IMR-90 (cell line): ENCODE results near the gene C10orf71. TPM values are rescaled to one million over a fixed set of nuclear protein-coding genes. Genes with fewer than 3 reads are reported as not detected.

Source experiments
- ATAC-seq: fragments of 200-7000 bp; cut with Tn5 transposase; 2 replicates; pipeline ENCODE4 v1.9.1; 2020; ENCODE audit warnings: low read depth, mild to moderate bottlenecking, moderate library complexity
- BruUV-seq: library from RNA; stranded (reverse); fragments of 400-500 nt; replicated peaks from 2 replicates; lab custom pipeline; 2021; lab: Mats Ljungman, UMichigan
- CTCF ChIA-PET: fragments of 300-600 bp; formaldehyde crosslinking; extraction: SDS; loops from one replicate; lab custom pipeline; 2021; ENCODE audit warnings: antibody characterized with exemption; lab: Yijun Ruan, JAX
- POLR2A ChIA-PET: fragments of 300-600 bp; sonication (Branson Sonifier 250); formaldehyde crosslinking; loops from one replicate; lab custom pipeline; 2022; ENCODE audit warnings: antibody characterized with exemption; ENCODE audit not compliant: unreplicated experiment; lab: Charles Lee
- DNase-seq: peaks from one replicate; pipeline ENCODE4 v3.0.0; 2013
- H2AFZ ChIP-seq: replicated peaks from 2 replicates; pipeline ENCODE3; 2013; ENCODE audit warnings: low read length, mild to moderate bottlenecking; ENCODE audit not compliant: poor library complexity
- H2AK5ac ChIP-seq: 2 replicates; pipeline ENCODE4 v1.6.1; 2013; ENCODE audit warnings: low read depth, low read length, inconsistent platforms
- H2AK9ac ChIP-seq: replicated peaks from 2 replicates; pipeline ENCODE3; 2013; ENCODE audit warnings: mild to moderate bottlenecking, low read depth, low read length, moderate library complexity; ENCODE audit not compliant: poor library complexity
- H2BK120ac ChIP-seq: 2 replicates; pipeline ENCODE4 v1.6.1; 2013; ENCODE audit warnings: low read depth, low read length, inconsistent platforms
- H2BK15ac ChIP-seq: 3 replicates; pipeline ENCODE4 v1.6.1; 2013; ENCODE audit warnings: low read depth, low read length, inconsistent platforms
- H2BK20ac ChIP-seq: 2 replicates; pipeline ENCODE4 v1.6.1; 2013; ENCODE audit warnings: low read depth, mild to moderate bottlenecking, inconsistent platforms, low read length, moderate library complexity
- H2BK5ac ChIP-seq: 2 replicates; pipeline ENCODE4 v1.6.1; 2013; ENCODE audit warnings: mild to moderate bottlenecking, low read depth, low read length, inconsistent platforms; ENCODE audit not compliant: poor library complexity, severe bottlenecking
- H3K14ac ChIP-seq: replicated peaks from 2 replicates; pipeline ENCODE4 v1.6.1; 2013; ENCODE audit warnings: low read depth, low read length, inconsistent platforms
- H3K18ac ChIP-seq: 2 replicates; pipeline ENCODE4 v1.6.1; 2013; ENCODE audit warnings: low read depth, low read length, control low read depth
- H3K23ac ChIP-seq: 2 replicates; pipeline ENCODE4 v1.6.1; 2013; ENCODE audit warnings: low read depth, low read length, inconsistent platforms
- H3K27ac ChIP-seq: 2 replicates; pipeline ENCODE4 v1.5.1; 2013; ENCODE audit warnings: mild to moderate bottlenecking, control low read depth, low read length; ENCODE audit not compliant: insufficient read depth
- H3K27me3 ChIP-seq: 2 replicates; pipeline ENCODE4 v1.6.1; 2013; ENCODE audit warnings: low read length; ENCODE audit not compliant: control insufficient read depth, insufficient read depth
- H3K36me3 ChIP-seq: 2 replicates; pipeline ENCODE4 v1.6.1; 2013; ENCODE audit warnings: low read length, mixed read lengths; ENCODE audit not compliant: control insufficient read depth, insufficient read depth
- H3K4ac ChIP-seq: 2 replicates; pipeline ENCODE4 v1.6.1; 2013; ENCODE audit warnings: low read depth, low read length, inconsistent platforms
- H3K4me1 ChIP-seq: 2 replicates; pipeline ENCODE4 v1.6.1; 2013; ENCODE audit warnings: low read length, mixed read lengths; ENCODE audit not compliant: control insufficient read depth, insufficient read depth
- H3K4me2 ChIP-seq: 2 replicates; pipeline ENCODE4 v1.6.1; 2013; ENCODE audit warnings: low read depth, mild to moderate bottlenecking, control low read depth, low read length, moderate library complexity
- H3K4me3 ChIP-seq: 2 replicates; pipeline ENCODE4 v1.5.1; 2013; ENCODE audit warnings: low read depth, mild to moderate bottlenecking, control low read depth, low read length, moderate library complexity; ENCODE audit not compliant: insufficient read depth
- H3K56ac ChIP-seq: 2 replicates; pipeline ENCODE4 v1.6.1; 2013; ENCODE audit warnings: low read length, inconsistent platforms; ENCODE audit not compliant: insufficient read depth; ENCODE audit errors: extremely low read depth
- H3K79me1 ChIP-seq, 2 experiments: 2 replicates each; pipeline ENCODE4 v1.6.1; 2013; ENCODE audit warnings: low read length in 2 of 2, inconsistent platforms in 1 of 2, low read depth in 1 of 2
- H3K9ac ChIP-seq: 2 replicates; pipeline ENCODE4 v1.6.1; 2013; ENCODE audit warnings: low read depth, low read length, control low read depth
- H3K9me1 ChIP-seq: 2 replicates; pipeline ENCODE4 v1.6.1; 2013; ENCODE audit warnings: low read length, inconsistent platforms; ENCODE audit not compliant: insufficient read depth
- H3K9me3 ChIP-seq: 2 replicates; pipeline ENCODE4 v1.6.1; 2013; ENCODE audit warnings: low read length; ENCODE audit not compliant: control insufficient read depth, insufficient read depth
- H4K20me1 ChIP-seq: 2 replicates; pipeline ENCODE4 v1.6.1; 2013; ENCODE audit warnings: low read length, inconsistent platforms; ENCODE audit not compliant: insufficient read depth
- H4K5ac ChIP-seq: 2 replicates; pipeline ENCODE4 v1.6.1; 2013; ENCODE audit warnings: mild to moderate bottlenecking, low read depth, low read length, control low read depth
- H4K8ac ChIP-seq, 2 experiments: 2 replicates each; pipeline ENCODE4 v1.6.1; 2013; ENCODE audit warnings: low read depth in 2 of 2, low read length in 2 of 2, control low read depth in 1 of 2, inconsistent platforms in 1 of 2
- H4K91ac ChIP-seq: 2 replicates; pipeline ENCODE4 v1.6.1; 2013; ENCODE audit warnings: low read depth, low read length, inconsistent platforms; ENCODE audit not compliant: insufficient read depth
- BHLHE40 ChIP-seq: fragments of 150-350 bp; IDR thresholded peaks from 2 replicates; pipeline ENCODE4 v1.6.1; 2016; ENCODE audit warnings: mild to moderate bottlenecking, low read depth, low read length
- CEBPB ChIP-seq: IDR thresholded peaks from 2 replicates; pipeline ENCODE4 v1.6.1; 2012; ENCODE audit warnings: low read depth, low read length, improper control_type of control experiment
- CHD1 ChIP-seq: IDR thresholded peaks from 2 replicates; pipeline ENCODE4 v1.6.1; 2012; ENCODE audit warnings: low read depth, low read length, improper control_type of control experiment
- CTCF ChIP-seq: conservative IDR thresholded peaks from 2 replicates; pipeline ENCODE4 v1.5.1; 2012; ENCODE audit warnings: mild to moderate bottlenecking, low read depth, low read length, improper control_type of control experiment
- ELK1 ChIP-seq: fragments of 150-350 bp; IDR thresholded peaks from 2 replicates; pipeline ENCODE4 v1.6.1; 2016; ENCODE audit warnings: low read depth, mild to moderate bottlenecking, low read length, moderate library complexity, borderline replicate concordance
- FOS ChIP-seq: fragments of 150-350 bp; IDR thresholded peaks from 2 replicates; pipeline ENCODE4 v1.6.1; 2016; ENCODE audit warnings: low read depth, low read length
- MAFK ChIP-seq: IDR thresholded peaks from 2 replicates; pipeline ENCODE4 v1.6.1; 2012; ENCODE audit warnings: low read depth, low read length, improper control_type of control experiment
- MAZ ChIP-seq: IDR thresholded peaks from 2 replicates; pipeline ENCODE4 v1.6.1; 2012; ENCODE audit warnings: low read depth, mild to moderate bottlenecking, low read length, improper control_type of control experiment, moderate library complexity, borderline replicate concordance
- MXI1 ChIP-seq: IDR thresholded peaks from 2 replicates; pipeline ENCODE4 v1.6.1; 2012; ENCODE audit warnings: low read depth, mild to moderate bottlenecking, low read length, moderate library complexity, borderline replicate concordance
- NFE2L2 ChIP-seq: fragments of 150-350 bp; IDR thresholded peaks from 2 replicates; pipeline ENCODE4 v1.6.1; 2016; ENCODE audit warnings: low read depth, mild to moderate bottlenecking, low read length
- POLR2A ChIP-seq: IDR thresholded peaks from 2 replicates; pipeline ENCODE4 v1.6.1; 2012; ENCODE audit warnings: mild to moderate bottlenecking, low read depth, low read length
- RAD21 ChIP-seq: IDR thresholded peaks from 2 replicates; pipeline ENCODE4 v1.6.1; 2012; ENCODE audit warnings: low read length, improper control_type of control experiment
- RCOR1 ChIP-seq: IDR thresholded peaks from 2 replicates; pipeline ENCODE4 v1.6.1; 2012; ENCODE audit warnings: mild to moderate bottlenecking, low read length, improper control_type of control experiment; ENCODE audit not compliant: insufficient replicate concordance
- RFX5 ChIP-seq: IDR thresholded peaks from 2 replicates; pipeline ENCODE4 v1.8.0; 2012; ENCODE audit warnings: low read depth, mild to moderate bottlenecking, low read length, moderate library complexity
- SMC3 ChIP-seq: fragments of 150-350 bp; IDR thresholded peaks from 2 replicates; pipeline ENCODE4 v1.6.1; 2016; ENCODE audit warnings: low read depth, mild to moderate bottlenecking, antibody characterized with exemption, low read length, moderate library complexity
- USF2 ChIP-seq: fragments of 150-350 bp; IDR thresholded peaks from 2 replicates; pipeline ENCODE4 v1.6.1; 2017; ENCODE audit warnings: mild to moderate bottlenecking, antibody characterized with exemption, low read length, low read depth
- WGBS, 2 experiments: methylation state at CpG; one replicate each; pipeline versions ENCODE4 v1.1.5 to v1.1.7; 2013; ENCODE audit warnings: missing lambda C conversion rate in 2 of 2; ENCODE audit not compliant: insufficient read length in 1 of 2; ENCODE audit errors: extremely low coverage in 2 of 2; 5-methylcytosine and 5-hydroxymethylcytosine counted together
- dilution Hi-C: fragments of 300-500 bp; cut with HindIII; formaldehyde crosslinking; loops from one replicate; pipeline ENCODE4 v1.14.3; 2018; ENCODE audit warnings: low sequenced_read_pairs; ENCODE audit not compliant: unreplicated experiment
- in situ Hi-C: fragments of 300-500 bp; cut with MboI; formaldehyde crosslinking; loops from 3 replicates; pipeline ENCODE4 v1.14.3; 2019; ENCODE audit warnings: low sequenced_read_pairs, inconsistent platforms, mixed read lengths
- intact Hi-C: fragments of 100-400 bp; cut with micrococcal nuclease; formaldehyde crosslinking; loops from 2 replicates; pipeline ENCODE4 v1.10.0; 2022
- polyA plus RNA-seq, 3 experiments: library from polyadenylated mRNA; depleted of rRNA; stranded (reverse); fragments of >200 nt; gene quantifications; 2 replicates each; pipeline ENCODE4 v1.2.3, GENCODE V29; 2012; ENCODE audit warnings: low replicate concordance in 1 of 3
- total RNA-seq: library from RNA; depleted of rRNA; stranded (reverse); fragments of >200 nt; gene quantifications from 2 replicates; pipeline ENCODE4 v1.2.3, GENCODE V29; 2012

The C10orf71 gene
- total and polyA plus RNA-seq, 2 of the 4 experiments (the other 2 are of a cell fraction), result not detected

GRCh38 chr10:49310460-49310859, 11.5 kb downstream of the C10orf71 start:
- no peaks in the 10 kb centered on the region for H3K36me3 ChIP-seq
- no peak overlapping the region for H4K91ac ChIP-seq
- peak overlapping the region; percentile 37 for H2AK9ac ChIP-seq
- H3K9ac ChIP-seq, result no peak overlapping the region
- no peak overlapping the region for H2BK120ac ChIP-seq
- no peak overlapping the region for H3K14ac ChIP-seq
- H3K56ac ChIP-seq, result no peak overlapping the region
- no peaks in the 10 kb centered on the region for H4K20me1 ChIP-seq
- DNase-seq, result no peak
- no peak overlapping the region for H3K4me3 ChIP-seq
- in situ Hi-C loops (no loop called here), intact Hi-C loops (no loop called here), dilution Hi-C loops (no loop called here)
- BruUV-seq, result no TSS peak
- WGBS, 2 experiments, result no CpG with 5 or more reads among the region's 5 CpGs
- H3K4me1 ChIP-seq, result no peaks in the 10 kb centered on the region
- ChIA-PET CTCF (no interaction called here), POLR2A (no interaction called here)
- no peak overlapping the region for H3K4ac ChIP-seq
- no peak overlapping the region for H3K27ac ChIP-seq
- no peak for ATAC-seq
- no peak overlapping the region for H3K4me2 ChIP-seq
- no peak overlapping the region for H2AFZ ChIP-seq
- H2BK5ac ChIP-seq, result no peak overlapping the region
- no peaks in the 10 kb centered on the region for H3K9me3 ChIP-seq
- H4K8ac ChIP-seq, result no peak overlapping the region
- no peak overlapping the region for H4K5ac ChIP-seq
- no peak overlapping the region for H2BK20ac ChIP-seq
- no peak overlapping the region for H3K23ac ChIP-seq
- peaks cover 7% of the 10 kb centered on the region for H3K27me3 ChIP-seq
- TF ChIP-seq BHLHE40, result no peak
- no peak for TF ChIP-seq CTCF
- TF ChIP-seq RFX5, result no peak
- no peak for TF ChIP-seq FOS
- no peak for TF ChIP-seq CHD1
- no peak for TF ChIP-seq POLR2A
- no peak for TF ChIP-seq RAD21
- no peak for TF ChIP-seq USF2
- no peak for TF ChIP-seq SMC3
- no peak for TF ChIP-seq MAZ
- no peak for TF ChIP-seq ELK1
- TF ChIP-seq RCOR1, result no peak
- no peak for TF ChIP-seq NFE2L2
- TF ChIP-seq MXI1, result no peak
- TF ChIP-seq MAFK, result no peak
- TF ChIP-seq CEBPB, result no peak
- H3K79me1 ChIP-seq, result no peaks in the 10 kb centered on the region
- H2BK15ac ChIP-seq, result no peak overlapping the region
- no peak overlapping the region for H3K18ac ChIP-seq
- H3K9me1 ChIP-seq, result peaks cover 3% of the 10 kb centered on the region; the same call in 1 of the 2 replicates
- no peak overlapping the region for H2AK5ac ChIP-seq
